Osteocyte (in vitro differentiated cells): ENCODE data around the gene SYPL2. TPM values are rescaled to one million over a fixed set of nuclear protein-coding genes. Genes with fewer than 3 reads are reported as not detected.

Source experiments
- DNase-seq: peaks from one replicate; pipeline ENCODE4 v3.0.0; 2021; ENCODE audit warnings: mixed read lengths; ENCODE audit not compliant: unreplicated experiment; ENCODE audit errors: extremely low spot score
- H3K27ac Mint-ChIP-seq: one replicate; pipeline ENCODE4 v1.8.0; 2021; ENCODE audit warnings: mild to moderate bottlenecking, mixed read lengths; ENCODE audit not compliant: unreplicated experiment
- H3K27me3 Mint-ChIP-seq: one replicate; pipeline ENCODE4 v1.8.0; 2021; ENCODE audit warnings: mixed read lengths; ENCODE audit not compliant: unreplicated experiment
- H3K36me3 Mint-ChIP-seq: one replicate; pipeline ENCODE4 v1.8.0; 2021; ENCODE audit warnings: mixed read lengths; ENCODE audit not compliant: unreplicated experiment
- H3K4me1 Mint-ChIP-seq: one replicate; pipeline ENCODE4 v1.8.0; 2021; ENCODE audit warnings: mixed read lengths; ENCODE audit not compliant: unreplicated experiment
- H3K4me3 Mint-ChIP-seq: one replicate; pipeline ENCODE4 v1.8.0; 2021; ENCODE audit warnings: mild to moderate bottlenecking, moderate library complexity, mixed read lengths; ENCODE audit not compliant: unreplicated experiment
- H3K9me3 Mint-ChIP-seq: one replicate; pipeline ENCODE4 v1.8.0; 2021; ENCODE audit warnings: mixed read lengths; ENCODE audit not compliant: unreplicated experiment
- CTCF ChIP-seq: fragments of 200-600 bp; sonication (generic); IDR thresholded peaks from 2 replicates; pipeline ENCODE4 v1.5.0; 2021; ENCODE audit warnings: antibody characterized with exemption, mild to moderate bottlenecking, moderate library complexity
- total RNA-seq: library from RNA; stranded (reverse); gene quantifications from 2 replicates; pipeline ENCODE4 v1.2.1, GENCODE V29; 2021

Gene SYPL2
- total RNA-seq, 1 donor from 2014 or later = 0.59 TPM

DNA sequence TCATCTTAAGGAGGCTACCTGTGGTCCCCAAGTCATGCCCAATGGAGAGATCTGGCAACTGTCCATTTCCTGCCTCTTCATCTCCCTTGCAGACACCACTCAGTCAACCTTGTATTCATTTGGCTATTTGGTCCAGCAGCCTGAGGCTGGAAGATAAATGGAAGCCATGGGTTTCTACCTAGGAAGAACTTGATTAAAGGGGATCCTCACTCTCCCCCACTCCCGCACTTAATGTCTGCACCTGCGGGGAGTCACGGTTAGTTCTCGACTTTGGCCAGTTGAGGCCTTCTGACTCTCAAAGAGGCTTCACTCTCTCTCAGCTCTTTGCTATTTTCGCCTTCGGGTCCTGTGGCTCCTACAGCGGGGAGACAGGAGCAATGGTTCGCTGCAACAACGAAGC lies 8.9 kb downstream of the SYPL2 start:
- Mint-ChIP-seq H3K9me3 (no peaks in the 10 kb centered on the region), H3K27me3 (peaks cover 79% of the 10 kb centered on the region), H3K27ac (no peak overlapping the region), H3K4me1 (no peaks in the 10 kb centered on the region), H3K36me3 (no peaks in the 10 kb centered on the region), H3K4me3 (no peak overlapping the region)
- TF ChIP-seq CTCF = no peak
- DNase-seq = no peak

DNA sequence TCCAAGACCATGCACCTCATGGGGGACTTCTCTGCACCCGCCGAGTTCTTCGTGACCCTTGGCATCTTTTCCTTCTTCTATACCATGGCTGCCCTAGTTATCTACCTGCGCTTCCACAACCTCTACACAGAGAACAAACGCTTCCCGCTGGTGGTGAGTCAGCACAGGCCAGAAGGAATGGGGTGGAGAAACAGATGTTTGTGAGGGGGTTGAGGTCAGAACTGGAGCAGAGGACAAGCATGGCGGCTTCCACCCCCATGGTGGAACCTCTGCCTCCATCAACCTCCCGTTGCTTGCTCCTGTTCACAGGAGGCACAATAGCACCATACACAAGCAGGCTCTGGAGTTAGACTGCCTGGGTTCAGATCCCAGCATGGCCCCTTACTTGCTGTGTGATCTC lies 10.5 kb downstream of the SYPL2 start:
- no peak for DNase-seq
- Mint-ChIP-seq H3K27ac (no peak overlapping the region), H3K4me1 (no peaks in the 10 kb centered on the region), H3K4me3 (no peak overlapping the region), H3K36me3 (no peaks in the 10 kb centered on the region), H3K27me3 (peaks cover 77% of the 10 kb centered on the region), H3K9me3 (no peaks in the 10 kb centered on the region)
- TF ChIP-seq CTCF = no peak

DNA sequence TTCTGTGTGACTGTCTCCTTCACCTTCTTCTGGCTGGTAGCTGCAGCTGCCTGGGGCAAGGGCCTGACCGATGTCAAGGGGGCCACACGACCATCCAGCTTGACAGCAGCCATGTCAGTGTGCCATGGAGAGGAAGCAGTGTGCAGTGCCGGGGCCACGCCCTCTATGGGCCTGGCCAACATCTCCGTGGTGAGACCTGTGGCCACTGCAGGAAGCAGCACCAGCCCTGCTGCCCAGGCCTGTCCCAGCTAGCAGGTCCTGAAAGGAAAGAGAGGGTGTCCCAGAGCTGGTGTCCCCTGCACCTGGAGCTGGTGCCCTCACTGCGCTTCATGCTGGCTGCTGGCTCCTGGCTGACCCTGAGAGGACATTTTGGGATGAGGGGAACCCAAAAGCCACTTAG lies 11.5 kb downstream of the SYPL2 start:
- no peaks in the 10 kb centered on the region for H3K9me3 Mint-ChIP-seq
- H3K4me3 Mint-ChIP-seq = no peak overlapping the region
- peaks cover 1% of the 10 kb centered on the region for H3K4me1 Mint-ChIP-seq
- no peak overlapping the region for H3K27ac Mint-ChIP-seq
- DNase-seq = no peak
- no peaks in the 10 kb centered on the region for H3K36me3 Mint-ChIP-seq
- no peak for TF ChIP-seq CTCF
- peaks cover 74% of the 10 kb centered on the region for H3K27me3 Mint-ChIP-seq

- Mint-ChIP-seq H3K27me3 (peaks cover 65% of the 10 kb centered on the region), H3K4me1 (peaks cover 8% of the 10 kb centered on the region), H3K9me3 (no peaks in the 10 kb centered on the region), H3K27ac (no peak overlapping the region), H3K4me3 (no peak overlapping the region), H3K36me3 (no peaks in the 10 kb centered on the region)
- no peak for TF ChIP-seq CTCF
- DNase-seq = no peak
These were observed 12.5 kb downstream of the SYPL2 start for GRCh38 chr1:109478806-109479205.

GRCh38 chr1:109479311-109479710 lies 13.0 kb downstream of the SYPL2 start:
- Mint-ChIP-seq H3K27me3 (peaks cover 61% of the 10 kb centered on the region), H3K4me3 (no peak overlapping the region), H3K36me3 (no peaks in the 10 kb centered on the region), H3K9me3 (no peaks in the 10 kb centered on the region), H3K27ac (no peak overlapping the region), H3K4me1 (peaks cover 11% of the 10 kb centered on the region)
- no peak for TF ChIP-seq CTCF
- no peak for DNase-seq
